PC-3 (cell line): ENCODE results near the gene MRPS34.

Experiments used
- EZH2 ChIP-seq: fragments of 300-600 bp; sonication (generic); IDR thresholded peaks from one replicate; pipeline ENCODE4 v1.6.1; 2017; ENCODE audit warnings: antibody characterized with exemption, mild to moderate bottlenecking, low read length; ENCODE audit not compliant: unreplicated experiment
- EZH2phosphoT487 ChIP-seq: fragments of 300-600 bp; sonication (generic); IDR thresholded peaks from 2 replicates; pipeline ENCODE4 v1.6.1; 2018; ENCODE audit warnings: mild to moderate bottlenecking, antibody characterized with exemption, low read length, borderline replicate concordance
- TF ChIP-seq, protein P1 (sequence below): fragments of 300-600 bp; sonication (generic); conservative IDR thresholded peaks from 2 replicates; pipeline ENCODE4 v1.5.1; 2017; ENCODE audit warnings: antibody characterized with exemption, low read depth, mild to moderate bottlenecking, low read length

DNA sequence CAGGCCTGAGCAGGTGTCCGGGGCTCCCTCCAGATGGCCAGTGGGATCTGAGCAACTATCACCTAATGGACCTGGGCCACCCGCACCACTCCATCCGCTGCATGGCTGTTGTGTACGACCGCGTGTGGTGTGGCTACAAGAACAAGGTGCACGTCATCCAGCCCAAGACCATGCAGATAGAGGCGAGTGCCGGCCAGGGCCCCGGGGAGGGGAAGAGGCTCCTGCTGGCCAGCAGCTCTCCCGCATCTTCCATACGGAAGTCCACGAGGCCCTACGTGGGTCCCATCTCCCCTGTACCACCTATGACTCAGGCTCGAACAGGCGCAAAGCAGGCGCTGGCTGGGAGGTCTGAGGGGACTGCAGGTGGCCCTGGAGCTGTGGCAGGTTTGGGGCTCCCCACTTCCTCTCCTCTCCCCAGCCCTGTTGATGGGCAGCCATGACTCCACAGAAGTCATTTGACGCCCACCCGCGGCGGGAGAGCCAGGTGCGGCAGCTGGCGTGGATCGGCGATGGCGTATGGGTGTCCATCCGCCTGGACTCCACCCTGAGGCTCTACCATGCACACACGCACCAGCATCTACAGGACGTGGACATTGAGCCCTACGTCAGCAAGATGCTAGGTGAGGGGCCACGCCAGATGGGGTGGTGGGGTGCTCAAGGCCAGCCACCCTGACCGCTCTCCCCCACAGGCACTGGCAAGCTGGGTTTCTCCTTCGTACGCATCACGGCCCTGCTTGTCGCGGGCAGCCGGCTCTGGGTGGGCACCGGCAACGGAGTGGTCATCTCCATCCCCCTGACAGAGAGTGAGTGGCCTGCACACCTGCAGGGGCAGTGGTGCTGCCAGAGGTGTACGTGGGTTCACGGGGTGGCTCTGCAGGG lies 5.6 kb downstream of the MRPS34 start:
- TF ChIP-seq, protein P1, sequence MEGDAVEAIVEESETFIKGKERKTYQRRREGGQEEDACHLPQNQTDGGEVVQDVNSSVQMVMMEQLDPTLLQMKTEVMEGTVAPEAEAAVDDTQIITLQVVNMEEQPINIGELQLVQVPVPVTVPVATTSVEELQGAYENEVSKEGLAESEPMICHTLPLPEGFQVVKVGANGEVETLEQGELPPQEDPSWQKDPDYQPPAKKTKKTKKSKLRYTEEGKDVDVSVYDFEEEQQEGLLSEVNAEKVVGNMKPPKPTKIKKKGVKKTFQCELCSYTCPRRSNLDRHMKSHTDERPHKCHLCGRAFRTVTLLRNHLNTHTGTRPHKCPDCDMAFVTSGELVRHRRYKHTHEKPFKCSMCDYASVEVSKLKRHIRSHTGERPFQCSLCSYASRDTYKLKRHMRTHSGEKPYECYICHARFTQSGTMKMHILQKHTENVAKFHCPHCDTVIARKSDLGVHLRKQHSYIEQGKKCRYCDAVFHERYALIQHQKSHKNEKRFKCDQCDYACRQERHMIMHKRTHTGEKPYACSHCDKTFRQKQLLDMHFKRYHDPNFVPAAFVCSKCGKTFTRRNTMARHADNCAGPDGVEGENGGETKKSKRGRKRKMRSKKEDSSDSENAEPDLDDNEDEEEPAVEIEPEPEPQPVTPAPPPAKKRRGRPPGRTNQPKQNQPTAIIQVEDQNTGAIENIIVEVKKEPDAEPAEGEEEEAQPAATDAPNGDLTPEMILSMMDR = no peak
- no peak for TF ChIP-seq EZH2
- TF ChIP-seq EZH2phosphoT487 = no peak
